ENCODE results near the gene ADAMTSL1.
A peak's percentile ranks its signal among the peaks of the same experiment; 100 is the strongest.

Gene ADAMTSL1, protein sequence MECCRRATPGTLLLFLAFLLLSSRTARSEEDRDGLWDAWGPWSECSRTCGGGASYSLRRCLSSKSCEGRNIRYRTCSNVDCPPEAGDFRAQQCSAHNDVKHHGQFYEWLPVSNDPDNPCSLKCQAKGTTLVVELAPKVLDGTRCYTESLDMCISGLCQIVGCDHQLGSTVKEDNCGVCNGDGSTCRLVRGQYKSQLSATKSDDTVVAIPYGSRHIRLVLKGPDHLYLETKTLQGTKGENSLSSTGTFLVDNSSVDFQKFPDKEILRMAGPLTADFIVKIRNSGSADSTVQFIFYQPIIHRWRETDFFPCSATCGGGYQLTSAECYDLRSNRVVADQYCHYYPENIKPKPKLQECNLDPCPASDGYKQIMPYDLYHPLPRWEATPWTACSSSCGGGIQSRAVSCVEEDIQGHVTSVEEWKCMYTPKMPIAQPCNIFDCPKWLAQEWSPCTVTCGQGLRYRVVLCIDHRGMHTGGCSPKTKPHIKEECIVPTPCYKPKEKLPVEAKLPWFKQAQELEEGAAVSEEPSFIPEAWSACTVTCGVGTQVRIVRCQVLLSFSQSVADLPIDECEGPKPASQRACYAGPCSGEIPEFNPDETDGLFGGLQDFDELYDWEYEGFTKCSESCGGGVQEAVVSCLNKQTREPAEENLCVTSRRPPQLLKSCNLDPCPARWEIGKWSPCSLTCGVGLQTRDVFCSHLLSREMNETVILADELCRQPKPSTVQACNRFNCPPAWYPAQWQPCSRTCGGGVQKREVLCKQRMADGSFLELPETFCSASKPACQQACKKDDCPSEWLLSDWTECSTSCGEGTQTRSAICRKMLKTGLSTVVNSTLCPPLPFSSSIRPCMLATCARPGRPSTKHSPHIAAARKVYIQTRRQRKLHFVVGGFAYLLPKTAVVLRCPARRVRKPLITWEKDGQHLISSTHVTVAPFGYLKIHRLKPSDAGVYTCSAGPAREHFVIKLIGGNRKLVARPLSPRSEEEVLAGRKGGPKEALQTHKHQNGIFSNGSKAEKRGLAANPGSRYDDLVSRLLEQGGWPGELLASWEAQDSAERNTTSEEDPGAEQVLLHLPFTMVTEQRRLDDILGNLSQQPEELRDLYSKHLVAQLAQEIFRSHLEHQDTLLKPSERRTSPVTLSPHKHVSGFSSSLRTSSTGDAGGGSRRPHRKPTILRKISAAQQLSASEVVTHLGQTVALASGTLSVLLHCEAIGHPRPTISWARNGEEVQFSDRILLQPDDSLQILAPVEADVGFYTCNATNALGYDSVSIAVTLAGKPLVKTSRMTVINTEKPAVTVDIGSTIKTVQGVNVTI (N-terminal part only)

DNA sequence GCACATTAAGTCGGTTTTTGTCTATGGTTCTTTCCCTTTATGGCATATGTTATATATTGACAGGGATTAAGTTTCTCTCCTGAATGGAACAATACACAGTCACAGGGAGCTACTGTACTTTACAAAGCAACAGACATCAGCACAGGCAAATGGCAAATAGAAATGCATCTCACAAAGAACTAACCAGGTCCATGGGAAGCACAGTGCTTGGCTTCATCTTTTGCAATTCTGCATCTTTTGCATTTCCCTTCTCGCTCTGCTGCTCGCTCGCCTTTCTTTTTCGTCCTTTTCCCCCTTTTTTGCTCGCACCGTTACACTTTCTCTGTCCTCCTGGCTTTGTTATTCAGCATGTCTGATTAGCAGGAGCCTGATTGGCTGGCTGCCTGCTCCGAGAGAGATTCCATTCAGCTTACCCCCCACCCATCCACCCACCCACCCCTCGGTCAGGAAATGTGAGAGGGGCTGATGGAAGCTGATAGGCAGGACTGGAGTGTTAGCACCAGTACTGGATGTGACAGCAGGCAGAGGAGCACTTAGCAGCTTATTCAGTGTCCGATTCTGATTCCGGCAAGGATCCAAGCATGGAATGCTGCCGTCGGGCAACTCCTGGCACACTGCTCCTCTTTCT, at the start of gene ADAMTSL1:
Gene ADAMTSL1, plus strand, starts transcription at position 502 of the 628 bp plus-strand sequence. Its CDS starts 80 bp downstream, at position 582.
- peak; percentile 66 for DNase-seq (ENCODE audit: low spot score)

GRCh38 chr9:18427691-18428090, 46.3 kb upstream of the ADAMTSL1 start:
- DNase-seq (ENCODE audit: low spot score) = no peak

GRCh38 chr9:18428661-18429060, 45.3 kb upstream of the ADAMTSL1 start:
- DNase-seq (ENCODE audit: low spot score) = no peak

DNA sequence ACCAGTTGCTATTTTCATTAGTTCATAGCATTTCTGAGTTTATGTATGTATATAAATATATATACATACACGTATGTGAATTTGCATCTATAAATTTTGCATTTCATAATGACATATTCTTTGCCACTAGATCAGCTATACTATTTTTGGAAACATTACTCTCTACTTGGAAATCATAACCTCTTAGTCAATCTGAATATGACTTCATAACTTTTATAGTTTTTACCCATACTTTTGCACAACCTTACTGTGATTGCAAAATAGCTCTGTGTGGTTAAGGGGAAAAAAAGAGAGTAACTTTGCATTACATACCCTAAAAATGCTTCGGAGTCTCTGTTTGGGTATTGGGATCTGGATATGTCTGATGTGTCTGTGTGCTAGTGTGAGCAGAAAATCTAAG, 44.9 kb upstream of the ADAMTSL1 start:
- no peak for DNase-seq (ENCODE audit: low spot score)

DNA sequence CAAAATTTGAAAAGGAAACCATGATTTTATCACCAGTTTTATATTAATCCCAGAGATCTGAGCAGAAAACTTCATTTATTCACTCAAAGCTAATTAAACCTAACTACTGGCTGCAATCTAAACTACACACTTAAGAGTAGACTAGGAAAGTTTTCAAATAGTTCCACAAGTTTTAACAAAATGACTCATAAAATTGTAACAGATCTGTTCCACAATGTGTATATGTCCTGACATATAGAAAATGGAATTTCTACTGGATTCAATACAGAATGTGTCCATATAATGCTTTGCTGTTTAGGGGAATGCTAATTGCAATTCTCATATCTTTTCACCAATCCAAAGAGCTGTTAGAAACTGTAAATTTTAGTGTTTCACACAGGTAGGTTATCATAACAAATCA, 40.3 kb upstream of the ADAMTSL1 start:
- DNase-seq (ENCODE audit: low spot score) = no peak

GRCh38 chr9:18437315-18438201, 36.4 kb upstream of the ADAMTSL1 start:
- DNase-seq (ENCODE audit: low spot score) = peak; percentile 20

GRCh38 chr9:18438300-18438925, 35.5 kb upstream of the ADAMTSL1 start:
- DNase-seq (ENCODE audit: low spot score) = peak; percentile 65

- DNase-seq (ENCODE audit: low spot score) = no peak
Measured at GRCh38 chr9:18438951-18439350, 35.0 kb upstream of the ADAMTSL1 start.

DNA sequence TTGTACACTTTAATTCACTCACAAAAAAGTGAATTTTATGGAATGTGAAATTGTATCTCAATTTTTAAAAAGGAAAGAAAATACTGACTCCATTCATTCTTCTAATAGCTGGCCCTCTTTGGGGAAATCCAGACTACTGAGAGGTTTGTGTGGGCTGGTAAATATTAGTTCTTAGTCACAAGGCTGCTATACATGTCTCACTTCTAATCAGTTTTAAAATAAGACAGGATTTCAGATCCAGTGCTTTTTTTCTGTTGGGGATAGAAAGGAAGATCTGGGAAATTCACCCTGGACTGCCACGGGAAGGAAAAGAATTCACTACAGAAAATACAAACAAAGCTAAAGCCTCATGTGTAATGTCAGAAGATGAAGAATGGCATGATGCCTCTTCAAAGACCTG, 32.7 kb upstream of the ADAMTSL1 start:
- no peak for DNase-seq (ENCODE audit: low spot score)

DNA sequence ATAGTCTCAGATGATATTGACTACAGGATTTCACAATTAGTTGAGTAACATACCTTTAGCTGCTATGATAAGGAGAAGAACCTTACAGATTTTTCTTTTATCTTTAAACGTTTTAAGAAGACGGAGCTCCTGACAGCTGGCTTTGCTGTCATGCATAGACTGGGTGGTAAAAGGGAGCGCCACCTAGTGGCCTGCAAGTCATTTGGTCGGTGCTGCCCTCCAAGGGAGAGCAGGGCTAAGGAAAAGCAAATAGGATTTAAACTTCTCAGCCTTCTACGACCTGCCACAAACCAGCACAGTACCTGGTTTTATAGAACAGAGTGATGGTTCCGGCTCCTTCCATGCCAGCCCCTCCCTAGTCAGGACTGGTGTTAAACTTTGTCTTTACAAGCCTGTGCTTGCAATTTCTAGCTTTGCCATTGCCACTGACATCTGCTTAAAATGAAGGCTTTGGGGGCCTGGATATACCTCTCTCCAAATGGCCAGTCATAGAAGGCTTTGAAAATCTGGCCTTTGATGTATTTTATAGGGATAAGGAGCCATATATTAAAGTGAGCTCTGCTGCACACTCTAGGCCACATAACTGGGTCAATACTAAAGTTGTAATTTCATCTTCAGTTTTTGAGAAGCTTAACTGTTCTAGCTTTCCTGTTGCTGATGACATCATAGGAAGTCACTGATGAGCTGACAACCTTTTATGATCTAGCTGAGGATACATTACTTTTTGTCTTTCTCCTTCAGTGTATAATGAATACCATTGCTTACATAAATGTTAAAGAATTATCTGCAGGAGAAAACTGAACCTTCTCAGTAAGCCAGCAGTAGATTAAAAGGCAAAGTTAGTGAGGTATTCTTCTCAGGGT, 31.1 kb upstream of the ADAMTSL1 start:
- DNase-seq (ENCODE audit: low spot score) = peak; percentile 82

- peak; percentile 38 for DNase-seq (ENCODE audit: low spot score)
Measured at GRCh38 chr9:18447131-18447530, 26.8 kb upstream of the ADAMTSL1 start.

DNA sequence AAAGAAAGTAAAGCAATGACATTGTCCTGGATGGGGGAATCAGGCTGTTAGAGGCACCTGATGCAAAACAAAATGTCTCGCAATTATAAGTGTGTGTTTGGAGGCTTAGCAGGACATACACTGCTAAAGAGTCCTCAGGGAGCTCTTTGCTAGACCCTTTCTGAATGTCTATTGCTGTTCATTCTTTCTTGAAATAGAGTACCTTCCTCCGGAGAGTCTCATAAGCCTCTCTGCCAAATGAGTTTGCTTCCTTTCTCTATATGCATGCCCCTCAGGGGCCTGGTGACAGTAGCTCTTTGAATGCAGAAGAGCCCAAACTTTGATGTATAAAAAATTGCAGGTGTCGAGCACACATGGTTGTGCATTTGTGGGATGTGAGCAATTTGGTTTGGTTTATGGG, 26.4 kb upstream of the ADAMTSL1 start:
- DNase-seq (ENCODE audit: low spot score) = no peak

GRCh38 chr9:18448101-18448500, 25.9 kb upstream of the ADAMTSL1 start:
- no peak for DNase-seq (ENCODE audit: low spot score)

- DNase-seq (ENCODE audit: low spot score) = no peak
Measured at GRCh38 chr9:18451406-18451805, 22.5 kb upstream of the ADAMTSL1 start.

- DNase-seq (ENCODE audit: low spot score) = no peak
Measured at GRCh38 chr9:18452276-18452675, 21.7 kb upstream of the ADAMTSL1 start.

GRCh38 chr9:18456624-18457237, 17.2 kb upstream of the ADAMTSL1 start:
- DNase-seq (ENCODE audit: low spot score) = no peak

DNA sequence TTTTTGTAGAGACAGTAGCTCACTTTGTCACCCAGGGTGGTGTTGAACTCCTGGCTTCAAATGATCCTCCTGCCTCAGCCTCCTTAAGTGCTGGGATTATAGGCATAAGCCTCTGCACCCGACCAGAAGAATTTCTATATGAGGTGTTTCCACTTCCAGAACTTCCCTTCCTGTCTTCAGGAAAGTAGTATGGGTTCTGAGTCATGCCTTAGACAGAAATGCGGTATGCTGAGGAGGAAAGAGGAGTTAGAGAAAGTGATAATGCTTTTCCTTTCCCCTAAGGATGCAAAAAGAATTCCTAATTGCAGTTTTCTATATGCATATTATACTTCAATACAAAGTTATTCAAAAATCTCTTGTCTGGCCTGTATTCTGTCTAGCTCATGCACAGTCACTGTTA, 16.4 kb upstream of the ADAMTSL1 start:
- no peak for DNase-seq (ENCODE audit: low spot score)

DNA sequence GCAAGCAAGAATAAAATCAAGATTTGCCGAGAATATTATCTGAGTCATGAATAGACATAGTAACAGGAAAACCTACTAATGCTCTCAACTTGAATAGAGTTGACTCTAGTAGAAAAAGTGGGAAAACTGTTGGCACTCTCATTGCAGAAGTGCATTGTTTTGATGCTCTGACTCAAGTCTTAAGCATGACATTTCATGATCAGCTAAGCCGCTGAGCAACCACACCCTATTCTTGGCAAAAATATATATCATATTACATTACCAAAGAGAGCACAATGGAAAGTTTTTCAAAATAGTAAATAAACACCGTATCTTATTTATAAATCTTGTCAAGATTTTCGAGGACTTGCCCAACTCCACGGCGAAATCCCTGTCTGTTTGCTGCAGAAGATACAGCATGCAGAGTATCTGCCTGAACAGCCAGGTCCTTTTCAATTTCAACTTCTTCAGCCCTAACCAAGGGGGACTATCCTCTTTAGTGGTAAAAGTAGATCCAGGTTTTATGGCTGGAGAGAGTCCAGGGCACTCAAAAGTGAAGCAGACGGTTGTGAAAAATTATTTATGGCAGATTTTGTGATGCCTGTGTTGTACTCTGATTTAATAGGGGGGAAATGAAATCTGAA, 13.9 kb upstream of the ADAMTSL1 start:
- DNase-seq (ENCODE audit: low spot score) = no peak

Measured in globus pallidus (tissue), 1 donor.